ENCODE data around the gene GATA2. TPM values are rescaled to one million over a fixed set of nuclear protein-coding genes. Genes with fewer than 3 reads are reported as not detected.

Gene GATA2
- total and polyA plus RNA-seq, 2 donors (not counting 1 experiment from before 2014, with no cell fraction given), result 0.27 TPM; not detected in 1

- DNase-seq (no peak), ATAC-seq (ENCODE audit: low read depth) (no peak)
- Histone ChIP-seq H2AFZ (ENCODE audit: insufficient read depth, low read depth, low read length, poor library complexity, severe bottlenecking) (no peak overlapping the region), H3K4me1 (ENCODE audit: control insufficient read depth in 2 of 2, insufficient read depth in 2 of 2, low read length in 2 of 2) (peaks cover 44 to 46% of the 10 kb centered on the region in 2 donors), H3K27ac (ENCODE audit: low read length in 2 of 2) (no peak overlapping the region), H3K9me3 (ENCODE audit: control extremely low read depth in 1 of 3, control insufficient read depth in 2 of 3, insufficient read depth in 1 of 3, low read length in 2 of 3) (peaks cover 0 to 17% (median 0%) of the 10 kb centered on the region in 3 donors), H3K79me2 (ENCODE audit: control insufficient read depth, insufficient read depth, low read length) (no peaks in the 10 kb centered on the region), H3K36me3 (replicated peaks in 1 of 2; ENCODE audit: control extremely low read depth in 1 of 2, control insufficient read depth in 1 of 2, extremely low read depth in 1 of 2, insufficient read depth in 2 of 2, low read length in 1 of 2) (no peaks in the 10 kb centered on the region), H3K4me2 (replicated peaks; ENCODE audit: low read depth, low read length, poor library complexity, severe bottlenecking) (no peak overlapping the region), H4K20me1 (ENCODE audit: control insufficient read depth, insufficient read depth, low read length, poor library complexity, severe bottlenecking) (no peaks in the 10 kb centered on the region), H3K27me3 (replicated peaks in 1 of 4; ENCODE audit: control extremely low read depth in 1 of 4, control insufficient read depth in 3 of 4, insufficient read depth in 4 of 4, low read length in 3 of 4) (peaks cover 0 to 91% (median 32%) of the 10 kb centered on the region in 4 experiments), H3K4me3 (ENCODE audit: control extremely low read depth in 1 of 5, extremely low read depth in 1 of 5, insufficient read depth in 1 of 5, low read depth in 2 of 5, low read length in 4 of 5) (no peak overlapping the region), H3K9ac (ENCODE audit: low read length) (no peak overlapping the region)
- Mint-ChIP-seq H3K9me3 (ENCODE audit: insufficient read depth) (no peaks in the 10 kb centered on the region), H3K27ac (no peak overlapping the region), H3K4me3 (peak overlapping the region; percentile 7), H3K27me3 (peaks cover 47% of the 10 kb centered on the region), H3K4me1 (peaks cover 37% of the 10 kb centered on the region)
- intact Hi-C loops (cut with micrococcal nuclease), result no loop called here
- TF ChIP-seq CTCF (IDR thresholded peaks at IDR 0.05), result no peak
- TF ChIP-seq EZH2 (IDR thresholded peaks at IDR 0.05; ENCODE audit: borderline replicate concordance, insufficient read depth, low read depth, low read length, poor library complexity, severe bottlenecking), result no peak
- WGBS (ENCODE audit: insufficient coverage), result 21% methylated on average over 10 of the region's 16 CpGs
- POLR2A ChIA-PET, result no interaction called here
- CTCF ChIA-PET, result no interaction called here
These were observed 8.4 kb downstream of the GATA2 start for GRCh38 chr3:128484404-128485281.

All from B cell (primary cell).